H54 (cell line): ENCODE measurements around the gene ARHGEF28.

Source experiments
- DNase-seq: peaks from one replicate; pipeline ENCODE4 v3.0.0; 2011; ENCODE audit warnings: low spot score, mixed read lengths; ENCODE audit not compliant: insufficient read length
- FAIRE-seq: peaks from 3 replicates; lab custom pipeline; 2011; peaks lifted over from hg19 to GRCh38; lab: Jason Lieb, UNC
- POLR2A ChIP-seq: IDR thresholded peaks from 2 replicates; pipeline ENCODE4 v1.6.1; 2011; ENCODE audit warnings: low read depth, mild to moderate bottlenecking, low read length

Gene ARHGEF28

GRCh38 chr5:73827106-73827450 lies 201.1 kb downstream of the ARHGEF28 start:
- FAIRE-seq: no peak

GRCh38 chr5:73828465-73828864 lies 202.5 kb downstream of the ARHGEF28 start:
- TF ChIP-seq POLR2A: no peak
- DNase-seq: no peak
- no peak for FAIRE-seq

More at GRCh38 chr5:73827106-73827450, 201.1 kb downstream of the ARHGEF28 start:
- no peak for DNase-seq
- no peak for TF ChIP-seq POLR2A

- DNase-seq (no peak), FAIRE-seq (no peak)
- no peak for TF ChIP-seq POLR2A
Measured at GRCh38 chr5:73830646-73831045, 204.7 kb downstream of the ARHGEF28 start.

- no peak for TF ChIP-seq POLR2A
- no peak for FAIRE-seq
- DNase-seq: no peak
Measured at GRCh38 chr5:73831066-73831465, 205.1 kb downstream of the ARHGEF28 start.

GRCh38 chr5:73834693-73835092 lies 208.7 kb downstream of the ARHGEF28 start:
- no peak for TF ChIP-seq POLR2A
- no peak for DNase-seq
- peak; percentile 52 for FAIRE-seq

- DNase-seq: no peak
- no peak for TF ChIP-seq POLR2A
- no peak for FAIRE-seq
Measured at GRCh38 chr5:73835726-73836125, 209.7 kb downstream of the ARHGEF28 start.

GRCh38 chr5:73836607-73837006 lies 210.6 kb downstream of the ARHGEF28 start:
- FAIRE-seq: no peak
- DNase-seq: no peak

GRCh38 chr5:73838901-73839300 lies 212.9 kb downstream of the ARHGEF28 start:
- FAIRE-seq (no peak), DNase-seq (no peak)
- TF ChIP-seq POLR2A: no peak

More at GRCh38 chr5:73836607-73837006, 210.6 kb downstream of the ARHGEF28 start:
- TF ChIP-seq POLR2A: no peak

- FAIRE-seq (no peak), DNase-seq (no peak)
- no peak for TF ChIP-seq POLR2A
Measured at GRCh38 chr5:73841641-73842040, 215.6 kb downstream of the ARHGEF28 start.

GRCh38 chr5:73844165-73844564 lies 218.2 kb downstream of the ARHGEF28 start:
- DNase-seq (no peak), FAIRE-seq (no peak)
- no peak for TF ChIP-seq POLR2A

GRCh38 chr5:73851471-73852181 lies 225.6 kb downstream of the ARHGEF28 start:
- no peak for TF ChIP-seq POLR2A
- FAIRE-seq (peak; percentile 41), DNase-seq (no peak)

GRCh38 chr5:73853091-73853490 lies 227.1 kb downstream of the ARHGEF28 start:
- DNase-seq (peak; percentile 6), FAIRE-seq (peak; percentile 97)
- TF ChIP-seq POLR2A: no peak

- no peak for TF ChIP-seq POLR2A
- DNase-seq: no peak
- no peak for FAIRE-seq
Measured at GRCh38 chr5:73856997-73857396, 231.0 kb downstream of the ARHGEF28 start.

- no peak for DNase-seq
- no peak for FAIRE-seq
- no peak for TF ChIP-seq POLR2A
Measured at GRCh38 chr5:73857446-73857845, 231.4 kb downstream of the ARHGEF28 start.

- TF ChIP-seq POLR2A: no peak
- no peak for DNase-seq
- FAIRE-seq: no peak
Measured at GRCh38 chr5:73858054-73858453, 232.1 kb downstream of the ARHGEF28 start.
